ENCODE data around the gene DCP2.

- no peak for TF ChIP-seq POLR2A (IDR thresholded peaks at IDR 0.05)
- no peak for TF ChIP-seq CTCF (IDR thresholded peaks at IDR 0.05)
- no peak for TF ChIP-seq POLR2AphosphoS5 (IDR thresholded peaks at IDR 0.05)
- TF ChIP-seq EP300 (IDR thresholded peaks at IDR 0.05), result no peak
These were observed 85.5 kb downstream of the DCP2 start for GRCh38 chr5:113061846-113062780.

Data from suprapubic skin (tissue), 4 donors.